ENCODE results near the gene FDCSP.
"Not testable (repeated sequence)": the region's sequence is repeated elsewhere in the genome, so short reads cannot be mapped to it uniquely, and the experiment has no call there.

GRCh38 chr4:70216550-70216949 lies 9.4 kb upstream of the FDCSP start:
- TF ChIP-seq CTCF, POLR2A (IDR thresholded peaks at IDR 0.05): not testable (repeated sequence)
